Vagina (tissue), 2 donors: ENCODE data around the gene ERMP1. TPM values are rescaled to one million over a fixed set of nuclear protein-coding genes. Genes with fewer than 3 reads are reported as not detected.

ENCODE experiments used
- DNase-seq, 2 donors: peaks; one replicate each; pipeline ENCODE4 v3.0.0-alpha.2; 2017; ENCODE audit errors: extremely low spot score in 2 of 2
- H3K27ac ChIP-seq: fragments of 200-600 bp; sonication (generic); one replicate; pipeline ENCODE4 v1.5.1; 2019
- H3K27me3 ChIP-seq: fragments of 200-600 bp; sonication (generic); one replicate; pipeline ENCODE4 v1.5.1; 2019
- H3K36me3 ChIP-seq, 2 donors: fragments of 200-600 bp; sonication (generic); one replicate each; pipeline ENCODE4 v1.5.1; 2017 to 2019
- H3K4me1 ChIP-seq: fragments of 200-600 bp; sonication (generic); one replicate; pipeline ENCODE4 v1.5.1; 2019
- H3K4me3 ChIP-seq, 2 donors: fragments of 200-600 bp; sonication (generic); 1 replicate in 1 of 2; 2 replicates in 1 of 2; pipeline ENCODE4 v1.5.1; 2016 to 2019
- H3K9me3 ChIP-seq: fragments of 200-600 bp; sonication (generic); one replicate; pipeline ENCODE4 v1.5.1; 2019
- POLR2A ChIP-seq, 2 donors: fragments of 450-650 bp; IDR thresholded peaks; one replicate each; pipeline ENCODE4 v1.6.1; 2017; ENCODE audit warnings: antibody characterized with exemption in 2 of 2, mild to moderate bottlenecking in 2 of 2, moderate library complexity in 2 of 2
- POLR2AphosphoS5 ChIP-seq, 2 donors: sonication (generic); formaldehyde crosslinking; IDR thresholded peaks; one replicate each; pipeline ENCODE4 v1.9.0; 2017; ENCODE audit warnings: antibody characterized with exemption in 2 of 2, mild to moderate bottlenecking in 2 of 2, low read depth in 1 of 2; ENCODE audit not compliant: insufficient read depth in 1 of 2
- intact Hi-C: fragments of 100-400 bp; cut with DNase I; formaldehyde crosslinking; loops from one replicate; pipeline ENCODE4 v1.15.1; 2023
- total RNA-seq: library from RNA; depleted of rRNA; stranded (reverse); fragments of >200 nt; gene quantifications from one replicate; pipeline ENCODE4 v1.2.3, GENCODE V29; 2016
- TF ChIP-seq, protein P1 (sequence below), 3 experiments: fragments of 450-650 bp in 2 of 3; fragments of 200-600 bp in 1 of 3; sonication (generic) in 1 of 3; IDR thresholded peaks; one replicate each; pipeline ENCODE4 v1.5.1; 2017 to 2019; ENCODE audit warnings: antibody characterized with exemption in 3 of 3, mild to moderate bottlenecking in 2 of 3, moderate library complexity in 2 of 3

ERMP1 gene
- total RNA-seq, 1 donor from 2014 or later, result 15.5 TPM

DNA sequence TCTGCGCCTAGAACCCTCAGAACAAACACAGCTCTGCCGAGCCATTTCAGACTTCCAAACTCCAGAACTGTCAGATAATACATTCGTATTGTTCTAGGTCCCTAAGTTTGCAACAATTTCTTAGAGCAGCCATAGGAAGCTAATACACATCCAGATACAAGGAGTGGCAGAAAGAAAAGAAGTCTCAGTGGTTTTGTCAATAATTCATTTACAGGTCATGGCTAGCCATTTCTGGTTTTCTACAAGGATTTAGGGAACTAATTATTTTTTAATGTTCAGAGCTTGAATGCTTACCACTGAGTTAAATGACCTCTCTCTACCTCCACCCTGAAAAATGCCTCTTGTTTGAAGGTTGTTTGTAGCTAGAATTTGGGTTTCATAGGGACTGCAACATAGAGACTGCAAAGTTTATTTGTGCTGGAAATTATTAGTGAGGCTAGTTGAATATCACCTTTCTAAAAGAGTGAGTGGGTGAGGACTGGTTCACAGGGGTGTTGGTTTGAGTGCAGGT lies 15.5 kb upstream of the ERMP1 start:
- no peaks in the 10 kb centered on the region for H3K9me3 ChIP-seq
- no peak for TF ChIP-seq POLR2A (IDR thresholded peaks at IDR 0.05)
- no peak for TF ChIP-seq POLR2AphosphoS5 (IDR thresholded peaks at IDR 0.05; ENCODE audit: insufficient read depth in 1 of 2, low read depth in 1 of 2)
- TF ChIP-seq, protein P1, sequence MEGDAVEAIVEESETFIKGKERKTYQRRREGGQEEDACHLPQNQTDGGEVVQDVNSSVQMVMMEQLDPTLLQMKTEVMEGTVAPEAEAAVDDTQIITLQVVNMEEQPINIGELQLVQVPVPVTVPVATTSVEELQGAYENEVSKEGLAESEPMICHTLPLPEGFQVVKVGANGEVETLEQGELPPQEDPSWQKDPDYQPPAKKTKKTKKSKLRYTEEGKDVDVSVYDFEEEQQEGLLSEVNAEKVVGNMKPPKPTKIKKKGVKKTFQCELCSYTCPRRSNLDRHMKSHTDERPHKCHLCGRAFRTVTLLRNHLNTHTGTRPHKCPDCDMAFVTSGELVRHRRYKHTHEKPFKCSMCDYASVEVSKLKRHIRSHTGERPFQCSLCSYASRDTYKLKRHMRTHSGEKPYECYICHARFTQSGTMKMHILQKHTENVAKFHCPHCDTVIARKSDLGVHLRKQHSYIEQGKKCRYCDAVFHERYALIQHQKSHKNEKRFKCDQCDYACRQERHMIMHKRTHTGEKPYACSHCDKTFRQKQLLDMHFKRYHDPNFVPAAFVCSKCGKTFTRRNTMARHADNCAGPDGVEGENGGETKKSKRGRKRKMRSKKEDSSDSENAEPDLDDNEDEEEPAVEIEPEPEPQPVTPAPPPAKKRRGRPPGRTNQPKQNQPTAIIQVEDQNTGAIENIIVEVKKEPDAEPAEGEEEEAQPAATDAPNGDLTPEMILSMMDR (IDR thresholded peaks at IDR 0.05), result no peak
- intact Hi-C loops, result no loop called here

DNA sequence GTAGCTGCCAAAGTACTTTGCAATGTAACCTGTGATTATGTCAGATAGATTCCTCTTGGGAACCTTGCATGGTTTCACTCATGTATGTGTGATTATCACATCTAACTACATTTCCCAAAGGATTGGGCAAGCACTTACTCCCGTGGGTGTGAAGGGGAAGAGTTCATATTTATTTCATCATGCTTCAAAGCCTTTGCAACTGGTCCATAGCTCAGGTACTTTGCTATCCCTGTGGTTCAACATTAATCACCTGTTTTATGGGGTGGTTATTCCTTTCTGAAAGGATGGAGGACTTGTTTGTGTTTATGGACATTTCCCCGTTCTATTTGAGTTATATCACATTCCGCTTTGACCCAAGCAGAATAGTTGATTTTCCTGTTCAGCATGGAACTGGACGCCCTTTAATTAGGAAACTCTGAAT lies 13.6 kb upstream of the ERMP1 start:
- intact Hi-C loops, result no loop called here
- H3K4me3 ChIP-seq, result no peak overlapping the region
- TF ChIP-seq POLR2A (IDR thresholded peaks at IDR 0.05) (no peak), POLR2AphosphoS5 (IDR thresholded peaks at IDR 0.05; ENCODE audit: insufficient read depth in 1 of 2, low read depth in 1 of 2) (no peak)
- no peaks in the 10 kb centered on the region for H3K27me3 ChIP-seq
- no peak for DNase-seq
- peaks cover 26% of the 10 kb centered on the region for H3K4me1 ChIP-seq
- no peaks in the 10 kb centered on the region for H3K9me3 ChIP-seq
- no peaks in the 10 kb centered on the region for H3K36me3 ChIP-seq
- no peak overlapping the region for H3K27ac ChIP-seq

More for the DNA sequence above, 15.5 kb upstream of the ERMP1 start:
- H3K4me3 ChIP-seq, result no peak overlapping the region
- H3K36me3 ChIP-seq, result no peaks in the 10 kb centered on the region
- H3K4me1 ChIP-seq, result peaks cover 21% of the 10 kb centered on the region
- no peaks in the 10 kb centered on the region for H3K27me3 ChIP-seq
- H3K27ac ChIP-seq, result no peak overlapping the region
- DNase-seq, result no peak

GRCh38 chr9:5846096-5846495 lies 13.2 kb upstream of the ERMP1 start:
- Histone ChIP-seq H3K4me1 (peaks cover 23% of the 10 kb centered on the region), H3K9me3 (no peaks in the 10 kb centered on the region), H3K27ac (no peak overlapping the region), H3K36me3 (no peaks in the 10 kb centered on the region), H3K27me3 (no peaks in the 10 kb centered on the region), H3K4me3 (no peak overlapping the region)
- no peak for DNase-seq
- intact Hi-C loops, result no loop called here
- no peak for TF ChIP-seq POLR2A (IDR thresholded peaks at IDR 0.05)
- TF ChIP-seq, protein P1 (IDR thresholded peaks at IDR 0.05), result no peak
- no peak for TF ChIP-seq POLR2AphosphoS5 (IDR thresholded peaks at IDR 0.05; ENCODE audit: insufficient read depth in 1 of 2, low read depth in 1 of 2)

DNA sequence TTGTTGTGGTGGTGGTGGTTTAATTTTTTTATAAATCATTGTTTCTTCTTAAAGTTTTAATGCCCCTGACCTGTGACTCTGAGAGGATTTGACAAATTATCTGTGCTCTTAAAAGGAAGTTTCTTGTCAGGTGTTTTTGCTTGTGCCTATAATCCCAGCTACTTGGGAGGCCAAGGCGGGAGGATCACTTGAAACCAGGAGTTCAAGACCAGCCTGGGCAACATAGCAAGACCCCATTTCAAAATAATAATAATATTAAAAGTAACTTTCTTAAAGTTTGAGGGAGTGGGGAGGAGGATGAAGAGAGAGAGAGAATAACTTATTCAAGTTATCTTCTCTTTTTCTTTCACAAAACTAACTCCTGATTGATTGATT lies 12.2 kb upstream of the ERMP1 start:
- TF ChIP-seq POLR2A (IDR thresholded peaks at IDR 0.05) (no peak), POLR2AphosphoS5 (IDR thresholded peaks at IDR 0.05; ENCODE audit: insufficient read depth in 1 of 2, low read depth in 1 of 2) (no peak)
- TF ChIP-seq, protein P1 (IDR thresholded peaks at IDR 0.05), result no peak
- no peak overlapping the region for H3K4me3 ChIP-seq
- no peak for DNase-seq
- H3K4me1 ChIP-seq, result peaks cover 19% of the 10 kb centered on the region
- H3K9me3 ChIP-seq, result no peaks in the 10 kb centered on the region
- no peak overlapping the region for H3K27ac ChIP-seq
- intact Hi-C loops, result no loop called here
- no peaks in the 10 kb centered on the region for H3K27me3 ChIP-seq
- H3K36me3 ChIP-seq, result no peaks in the 10 kb centered on the region

DNA sequence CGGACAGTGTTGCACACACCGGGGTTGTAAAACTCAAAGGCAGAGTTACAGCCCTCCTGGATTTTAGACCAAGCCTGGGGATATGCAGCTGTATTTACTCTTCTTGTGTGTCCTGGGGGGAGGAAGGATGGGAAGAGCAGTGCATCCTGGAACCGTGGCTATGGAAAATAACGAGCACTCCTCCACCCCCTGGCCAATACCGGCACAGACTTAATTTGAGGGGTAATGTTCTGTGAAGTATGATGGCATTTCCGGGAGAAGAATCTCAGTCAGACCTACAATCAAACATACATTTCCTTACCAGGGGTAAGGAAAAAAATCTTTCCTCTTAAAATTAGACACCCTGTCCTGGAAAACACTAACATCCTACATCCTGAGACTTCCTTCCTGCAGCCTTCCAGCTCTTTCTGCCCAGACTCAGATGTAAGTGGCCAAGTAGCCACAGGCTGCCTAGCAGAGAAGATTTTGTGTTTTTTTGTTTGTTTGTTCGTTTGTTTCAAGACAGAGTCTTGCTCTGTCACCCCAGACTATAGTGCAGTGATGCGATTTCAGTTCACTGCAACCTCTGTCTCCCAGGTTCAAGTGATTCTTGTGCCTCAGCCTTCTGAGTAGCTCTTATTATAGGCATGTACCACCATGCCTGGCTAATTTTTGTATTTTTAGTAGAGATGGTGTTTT lies 11.0 kb upstream of the ERMP1 start:
- intact Hi-C loops, result no loop called here
- Histone ChIP-seq H3K4me1 (peaks cover 19% of the 10 kb centered on the region), H3K27ac (no peak overlapping the region), H3K4me3 (no peak overlapping the region), H3K36me3 (no peaks in the 10 kb centered on the region), H3K27me3 (no peaks in the 10 kb centered on the region), H3K9me3 (no peaks in the 10 kb centered on the region)
- TF ChIP-seq, protein P1 (IDR thresholded peaks at IDR 0.05), result no peak
- TF ChIP-seq POLR2A (IDR thresholded peaks at IDR 0.05), result no peak
- no peak for DNase-seq
